ENCODE data around the gene SLC6A3. TPM values are rescaled to one million over a fixed set of nuclear protein-coding genes. Genes with fewer than 3 reads are reported as not detected.

The SLC6A3 gene
- total RNA-seq, 2 donors from 2014 or later, result 0.16 TPM; not detected in 1

- H3K36me3 ChIP-seq, result no peaks in the 10 kb centered on the region
- H3K27me3 ChIP-seq, result peaks cover 23% of the 10 kb centered on the region in 2 donors
- no peak overlapping the region for H3K27ac ChIP-seq
- peaks cover 0 to 5% of the 10 kb centered on the region in 2 donors for H3K9me3 ChIP-seq
- peaks cover 0 to 20% of the 10 kb centered on the region in 2 donors for H3K4me1 ChIP-seq
- DNase-seq (ENCODE audit: low spot score), result no peak
- no peak overlapping the region for H3K4me3 ChIP-seq
- no peak for TF ChIP-seq CTCF (IDR thresholded peaks at IDR 0.05)
These were observed 2.1 kb downstream of the SLC6A3 start for GRCh38 chr5:1443171-1443570.

GRCh38 chr5:1442222-1443145 is 2.8 kb downstream of the SLC6A3 start:
- Histone ChIP-seq H3K27ac (no peak overlapping the region), H3K27me3 (peaks cover 23% of the 10 kb centered on the region in 2 donors), H3K36me3 (no peaks in the 10 kb centered on the region), H3K9me3 (peaks cover 0 to 5% of the 10 kb centered on the region in 2 donors), H3K4me1 (peaks cover 0 to 20% of the 10 kb centered on the region in 2 donors), H3K4me3 (no peak overlapping the region)
- DNase-seq (ENCODE audit: low spot score), result no peak
- no peak for TF ChIP-seq CTCF (IDR thresholded peaks at IDR 0.05)

GRCh38 chr5:1441166-1441865 is 3.9 kb downstream of the SLC6A3 start:
- H3K27me3 ChIP-seq, result peaks cover 20 to 23% of the 10 kb centered on the region in 2 donors
- no peak overlapping the region for H3K4me3 ChIP-seq
- H3K36me3 ChIP-seq, result no peaks in the 10 kb centered on the region
- DNase-seq (ENCODE audit: low spot score), result no peak
- TF ChIP-seq CTCF (IDR thresholded peaks at IDR 0.05), result no peak
- peaks cover 0 to 20% of the 10 kb centered on the region in 2 donors for H3K4me1 ChIP-seq
- H3K27ac ChIP-seq, result no peak overlapping the region
- H3K9me3 ChIP-seq, result peaks cover 0 to 5% of the 10 kb centered on the region in 2 donors

GRCh38 chr5:1440098-1440493 is 5.1 kb downstream of the SLC6A3 start:
- Histone ChIP-seq H3K36me3 (no peaks in the 10 kb centered on the region), H3K27ac (no peak overlapping the region), H3K9me3 (peaks cover 0 to 5% of the 10 kb centered on the region in 2 donors), H3K4me1 (peaks cover 0 to 8% of the 10 kb centered on the region in 2 donors), H3K4me3 (no peak overlapping the region), H3K27me3 (peaks cover 10 to 13% of the 10 kb centered on the region in 2 donors)
- no peak for DNase-seq (ENCODE audit: low spot score)
- no peak for TF ChIP-seq CTCF (IDR thresholded peaks at IDR 0.05)

GRCh38 chr5:1439388-1440097 is 5.7 kb downstream of the SLC6A3 start:
- peaks cover 0 to 3% of the 10 kb centered on the region in 2 donors for H3K4me1 ChIP-seq
- DNase-seq (ENCODE audit: low spot score), result no peak
- TF ChIP-seq CTCF (IDR thresholded peaks at IDR 0.05), result no peak
- peaks cover 0 to 5% of the 10 kb centered on the region in 2 donors for H3K9me3 ChIP-seq
- no peaks in the 10 kb centered on the region for H3K36me3 ChIP-seq
- H3K27ac ChIP-seq, result no peak overlapping the region
- H3K27me3 ChIP-seq, result peaks cover 6 to 8% of the 10 kb centered on the region in 2 donors
- H3K4me3 ChIP-seq, result no peak overlapping the region

All from right atrium auricular region (tissue), 2 donors.